ENCODE results near the gene FN3K. TPM values are rescaled to one million over a fixed set of nuclear protein-coding genes. Genes with fewer than 3 reads are reported as not detected.
"Not testable (repeated sequence)": the region's sequence is repeated elsewhere in the genome, so short reads cannot be mapped to it uniquely, and the experiment has no call there.

Gene FN3K
- total and polyA plus RNA-seq, 8 donors: 12.8 to 28.1 (median 20.5) TPM

DNA sequence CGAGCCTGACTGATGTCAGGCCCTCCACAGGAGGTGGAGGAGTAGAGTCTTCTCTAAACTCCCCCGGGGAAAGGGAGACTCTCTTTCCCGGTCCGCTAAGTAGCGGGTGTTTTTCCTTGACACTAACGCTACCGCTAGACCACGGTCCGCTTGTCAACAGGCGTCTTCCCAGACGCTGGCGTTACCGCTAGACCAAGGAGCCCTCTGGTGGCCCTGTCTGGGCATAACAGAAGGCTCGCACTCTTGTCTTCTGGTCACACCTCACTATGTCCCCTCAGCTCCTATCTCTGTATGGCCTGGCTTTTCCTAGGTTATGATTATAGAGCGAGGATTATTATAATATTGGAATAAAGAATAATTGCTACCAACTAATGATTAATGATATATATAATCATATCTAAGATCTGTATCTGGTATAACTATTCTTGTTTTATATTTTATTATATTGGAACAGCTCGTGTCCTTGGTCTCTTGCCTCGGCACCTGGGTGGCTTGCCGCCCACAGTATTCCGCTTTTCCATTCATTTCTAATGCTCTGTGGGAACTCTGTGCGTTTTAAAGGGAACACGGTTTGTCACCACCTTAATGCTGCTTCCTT, 42.5 kb downstream of the FN3K start:
- TF ChIP-seq, protein P1, sequence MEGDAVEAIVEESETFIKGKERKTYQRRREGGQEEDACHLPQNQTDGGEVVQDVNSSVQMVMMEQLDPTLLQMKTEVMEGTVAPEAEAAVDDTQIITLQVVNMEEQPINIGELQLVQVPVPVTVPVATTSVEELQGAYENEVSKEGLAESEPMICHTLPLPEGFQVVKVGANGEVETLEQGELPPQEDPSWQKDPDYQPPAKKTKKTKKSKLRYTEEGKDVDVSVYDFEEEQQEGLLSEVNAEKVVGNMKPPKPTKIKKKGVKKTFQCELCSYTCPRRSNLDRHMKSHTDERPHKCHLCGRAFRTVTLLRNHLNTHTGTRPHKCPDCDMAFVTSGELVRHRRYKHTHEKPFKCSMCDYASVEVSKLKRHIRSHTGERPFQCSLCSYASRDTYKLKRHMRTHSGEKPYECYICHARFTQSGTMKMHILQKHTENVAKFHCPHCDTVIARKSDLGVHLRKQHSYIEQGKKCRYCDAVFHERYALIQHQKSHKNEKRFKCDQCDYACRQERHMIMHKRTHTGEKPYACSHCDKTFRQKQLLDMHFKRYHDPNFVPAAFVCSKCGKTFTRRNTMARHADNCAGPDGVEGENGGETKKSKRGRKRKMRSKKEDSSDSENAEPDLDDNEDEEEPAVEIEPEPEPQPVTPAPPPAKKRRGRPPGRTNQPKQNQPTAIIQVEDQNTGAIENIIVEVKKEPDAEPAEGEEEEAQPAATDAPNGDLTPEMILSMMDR (IDR thresholded peaks at IDR 0.05): peak in 1 of 2 donors; percentile 32
- ATAC-seq; DNase-seq; H3K27me3 ChIP-seq; H3K9me3 ChIP-seq; H3K27ac ChIP-seq; H3K4me3 ChIP-seq; intact Hi-C loops (cut with DNase I): not testable (repeated sequence)
- Histone ChIP-seq H3K4me1 (peaks cover 5 to 19% of the 10 kb centered on the region in 2 donors), H3K36me3 (peaks cover 0 to 14% of the 10 kb centered on the region in 2 donors)

DNA sequence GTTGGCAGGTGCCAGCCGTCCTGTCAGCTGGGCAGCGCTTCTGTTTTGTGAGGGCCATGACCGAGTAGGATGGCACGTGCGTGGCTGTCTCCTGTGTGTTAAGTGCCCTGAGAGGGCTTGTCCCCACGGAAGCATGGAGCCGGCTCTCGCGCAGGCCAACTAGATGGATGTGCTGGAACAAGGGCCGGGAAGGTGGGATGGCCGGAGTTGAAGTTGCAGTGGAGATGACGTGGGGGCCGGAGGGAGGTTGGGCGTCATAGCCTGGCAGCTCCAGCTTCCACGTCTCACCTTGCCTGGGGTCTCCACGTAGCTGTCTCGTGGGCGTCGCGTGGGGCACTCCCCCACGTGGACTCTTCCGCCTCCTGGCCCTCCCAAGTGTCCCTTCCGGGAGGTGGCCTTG, 44.1 kb downstream of the FN3K start:
- TF ChIP-seq, protein P1 (IDR thresholded peaks at IDR 0.05): no peak
- H3K27ac ChIP-seq: no peak overlapping the region
- H3K9me3 ChIP-seq: no peaks in the 10 kb centered on the region
- no peaks in the 10 kb centered on the region for H3K27me3 ChIP-seq
- H3K4me3 ChIP-seq: no peak overlapping the region
- DNase-seq (no peak), ATAC-seq (no peak)
- H3K4me1 ChIP-seq: peaks cover 5 to 19% of the 10 kb centered on the region in 2 donors
- intact Hi-C loops (cut with DNase I): no loop called here
- H3K36me3 ChIP-seq: peaks cover 0 to 24% of the 10 kb centered on the region in 2 donors

DNA sequence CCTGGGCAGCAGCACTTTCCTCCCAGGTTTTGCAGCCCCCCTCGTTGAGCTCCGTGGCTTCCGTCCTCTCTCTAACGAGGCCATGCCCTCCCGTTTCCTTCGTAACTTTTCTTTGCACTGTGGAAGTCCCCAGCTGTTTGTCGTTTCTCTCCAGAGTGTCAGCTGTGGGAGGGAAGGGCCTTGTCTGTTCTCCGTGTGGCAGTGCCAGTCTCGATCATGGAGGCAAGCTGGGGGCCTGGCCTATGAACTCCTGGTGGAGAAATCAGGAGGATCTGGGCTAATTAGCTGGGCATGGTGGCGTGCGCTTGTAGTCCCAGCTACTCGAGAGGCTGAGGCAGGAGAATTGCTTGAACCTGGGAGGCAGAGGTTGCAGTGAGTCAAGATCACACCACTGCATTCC, 44.8 kb downstream of the FN3K start:
- no peak overlapping the region for H3K4me3 ChIP-seq

DNA sequence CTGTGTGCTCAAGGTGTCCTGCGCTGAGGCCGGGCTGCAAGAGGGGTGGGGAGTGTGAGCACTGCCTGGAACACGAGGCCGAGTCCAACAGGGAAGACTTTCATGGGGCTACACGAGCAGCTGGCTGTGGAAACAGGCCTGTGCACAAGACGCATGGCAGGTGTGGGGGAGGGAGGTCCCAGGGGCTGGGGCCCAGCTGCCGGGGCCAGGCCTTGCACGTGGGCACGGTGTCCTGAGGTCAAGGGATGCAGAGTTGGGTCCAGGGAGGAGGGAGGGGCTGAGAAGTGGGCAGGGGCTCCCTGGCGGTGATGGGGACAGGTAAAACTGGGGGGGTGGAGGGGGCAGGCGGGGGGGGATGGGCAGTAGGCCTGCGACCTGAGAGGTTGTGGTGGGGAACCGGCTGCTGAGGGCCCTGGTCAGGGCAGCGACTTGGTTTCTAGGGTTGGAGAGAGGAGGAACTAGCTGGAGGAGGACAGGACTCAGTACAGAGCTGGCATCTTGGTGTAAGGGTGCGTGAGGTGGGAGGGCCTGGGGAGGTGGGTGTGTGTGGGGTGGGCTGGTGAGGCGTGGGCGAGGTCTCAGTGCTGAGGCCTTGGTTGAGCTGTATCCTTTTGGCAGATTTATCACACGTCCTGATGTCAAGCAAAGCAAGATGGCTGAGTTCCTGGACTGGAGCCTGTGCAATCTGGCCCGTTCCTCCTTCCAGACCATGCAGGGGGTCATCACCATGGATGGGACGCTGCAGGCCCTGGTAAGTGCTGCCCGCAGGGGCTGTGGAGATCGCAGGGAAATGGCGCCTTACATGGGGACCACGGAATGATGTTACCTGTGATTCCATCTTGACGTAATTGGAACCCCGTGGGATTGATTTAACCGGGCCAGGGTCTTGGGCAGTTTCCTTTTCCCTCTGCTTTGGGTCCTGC, 45.8 kb downstream of the FN3K start:
- no peaks in the 10 kb centered on the region for H3K27me3 ChIP-seq
- no peaks in the 10 kb centered on the region for H3K9me3 ChIP-seq
- no peak overlapping the region for H3K27ac ChIP-seq
- intact Hi-C loops (cut with DNase I): loop anchor here in 1 of 2 donors (5.0 kb wide), 2 partner anchors 131 to 181 kb away; no protein-coding TSS in a partner anchor
- H3K36me3 ChIP-seq: peaks cover 0 to 27% of the 10 kb centered on the region in 2 donors
- TF ChIP-seq, protein P1 (IDR thresholded peaks at IDR 0.05): no peak
- H3K4me3 ChIP-seq: no peak overlapping the region
- ATAC-seq (peak; percentile 6), DNase-seq (peak in 1 of 4 donors; percentile 47)
- H3K4me1 ChIP-seq: peaks cover 0 to 10% of the 10 kb centered on the region in 2 donors

More for the DNA sequence above, 44.8 kb downstream of the FN3K start:
- H3K27me3 ChIP-seq: no peaks in the 10 kb centered on the region
- H3K9me3 ChIP-seq: no peaks in the 10 kb centered on the region
- no peak overlapping the region for H3K27ac ChIP-seq
- DNase-seq: no peak
- ATAC-seq: no peak
- TF ChIP-seq, protein P1 (IDR thresholded peaks at IDR 0.05): no peak
- intact Hi-C loops (cut with DNase I): loop anchor here in 1 of 2 donors (5.0 kb wide), 2 partner anchors 132 to 182 kb away; no protein-coding TSS in a partner anchor
- H3K4me1 ChIP-seq: peaks cover 0 to 12% of the 10 kb centered on the region in 2 donors
- H3K36me3 ChIP-seq: peaks cover 0 to 27% of the 10 kb centered on the region in 2 donors

DNA sequence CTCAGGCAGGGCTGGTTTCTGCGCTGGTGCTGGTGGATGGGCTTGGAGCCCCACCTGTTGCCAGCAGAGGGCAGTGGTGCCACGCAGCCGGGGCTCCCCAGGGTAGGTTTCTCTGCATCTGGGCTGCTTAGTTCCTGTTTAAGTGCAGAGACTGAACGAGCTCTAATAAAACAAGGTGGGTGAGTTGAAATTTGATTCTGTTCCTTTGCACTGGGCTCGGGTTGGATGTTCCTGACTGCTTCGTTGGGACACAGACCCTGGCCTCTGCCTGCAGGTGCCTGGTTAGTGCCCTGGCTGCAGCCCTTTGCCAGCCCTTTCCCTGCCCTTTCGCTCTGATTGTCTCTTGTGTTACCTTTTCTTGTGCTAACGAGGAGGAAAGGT, 46.5 kb downstream of the FN3K start:
- Histone ChIP-seq H3K36me3 (peaks cover 0 to 22% of the 10 kb centered on the region in 2 donors), H3K4me3 (no peak overlapping the region), H3K9me3 (no peaks in the 10 kb centered on the region), H3K27ac (peak overlapping the region in 1 of 2 donors; percentile 65), H3K4me1 (peaks cover 0 to 10% of the 10 kb centered on the region in 2 donors), H3K27me3 (no peaks in the 10 kb centered on the region)
- intact Hi-C loops (cut with DNase I): loop anchor here in 1 of 2 donors (5.0 kb wide), 2 partner anchors 130 to 180 kb away; no protein-coding TSS in a partner anchor
- DNase-seq (peak; percentile 75 to 96 (median 86)), ATAC-seq (peak; percentile 100)
- TF ChIP-seq, protein P1 (IDR thresholded peaks at IDR 0.05): peak; percentile 96 to 98
